ENCODE data around the gene CHRM2.

CHRM2 gene

DNA sequence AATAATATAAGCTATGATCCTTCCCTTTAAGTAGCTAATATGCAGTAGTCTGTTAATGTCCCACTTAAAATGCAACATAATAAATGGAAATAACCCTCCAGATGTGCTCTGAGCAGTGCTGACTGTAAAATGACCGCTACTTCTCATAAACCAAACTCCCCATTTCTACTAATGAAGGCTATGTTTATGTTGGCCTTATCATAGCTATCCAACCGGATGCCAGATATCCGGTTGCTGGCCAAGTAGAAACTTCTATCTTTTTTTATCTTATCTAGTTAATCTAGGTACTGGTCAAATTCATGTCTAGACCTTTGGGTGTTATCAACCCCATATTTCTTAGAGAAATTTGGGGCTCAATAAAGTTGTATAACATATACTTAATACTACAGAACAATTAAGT is 56.6 kb downstream of the CHRM2 start:
- no peaks in the 10 kb centered on the region for H3K4me1 Mint-ChIP-seq (ENCODE audit: low read depth)
- peaks cover 4% of the 10 kb centered on the region for H3K9me3 Mint-ChIP-seq
- no peaks in the 10 kb centered on the region for H3K27me3 Mint-ChIP-seq
- H3K36me3 Mint-ChIP-seq (ENCODE audit: low read depth), result no peaks in the 10 kb centered on the region
- no peak overlapping the region for H3K27ac Mint-ChIP-seq
- no peak overlapping the region for H3K4me3 Mint-ChIP-seq

DNA sequence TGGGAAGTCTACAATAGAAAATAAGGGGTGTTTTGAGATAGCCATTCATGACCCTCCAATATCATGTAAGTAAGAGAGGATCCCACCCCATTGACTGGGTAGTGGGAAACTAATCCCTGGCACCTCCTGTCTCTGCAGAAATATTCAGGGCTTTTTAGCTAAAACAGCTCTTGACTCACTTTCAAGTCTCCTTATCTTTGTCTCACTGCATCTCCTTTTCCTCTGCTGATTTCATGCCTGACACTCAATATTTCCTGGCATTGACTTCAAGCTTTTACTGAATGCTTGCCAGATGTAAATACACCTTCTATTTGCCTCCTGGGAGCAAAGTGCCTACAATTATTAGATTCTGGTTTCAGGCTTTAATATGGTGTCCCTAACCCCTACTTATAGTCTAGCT is 57.1 kb downstream of the CHRM2 start:
- Mint-ChIP-seq H3K4me1 (ENCODE audit: low read depth) (no peaks in the 10 kb centered on the region), H3K27me3 (no peaks in the 10 kb centered on the region), H3K36me3 (ENCODE audit: low read depth) (no peaks in the 10 kb centered on the region), H3K27ac (no peak overlapping the region), H3K9me3 (peaks cover 4% of the 10 kb centered on the region), H3K4me3 (no peak overlapping the region)

DNA sequence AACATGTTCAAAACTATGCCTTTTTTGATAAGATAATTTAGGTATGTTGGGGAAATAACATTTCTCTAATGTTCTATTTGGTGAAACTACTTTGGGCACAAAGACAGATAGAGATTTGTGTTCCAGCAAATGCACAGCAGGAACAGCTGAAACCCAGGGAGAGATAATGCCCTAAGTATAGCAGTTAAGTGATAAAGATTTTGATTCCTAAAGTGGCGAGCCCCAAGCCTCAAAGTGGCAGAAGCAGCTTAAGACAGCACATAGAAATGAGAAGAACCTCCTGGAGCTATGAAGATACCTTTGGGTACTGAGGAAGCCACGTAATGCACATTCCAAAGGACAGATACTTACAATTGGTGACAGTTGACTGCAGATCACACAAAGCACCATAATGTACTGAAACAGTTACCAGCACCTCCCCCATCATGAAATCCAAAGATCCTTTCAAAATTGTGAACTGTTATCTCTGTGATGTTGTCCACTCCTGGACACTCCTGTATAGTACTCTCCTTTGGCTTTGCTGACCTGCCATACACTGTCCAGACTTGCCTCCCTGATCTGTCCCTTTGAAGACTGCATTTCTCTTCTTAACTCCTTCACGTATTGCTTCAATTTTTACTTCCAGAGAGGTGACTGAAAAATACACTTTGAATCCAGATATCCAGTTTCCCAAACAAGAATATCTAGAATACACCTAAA is 62.9 kb downstream of the CHRM2 start:
- Mint-ChIP-seq H3K36me3 (ENCODE audit: low read depth) (no peaks in the 10 kb centered on the region), H3K4me1 (ENCODE audit: low read depth) (no peaks in the 10 kb centered on the region), H3K27me3 (no peaks in the 10 kb centered on the region), H3K27ac (no peak overlapping the region), H3K9me3 (peaks cover 23% of the 10 kb centered on the region), H3K4me3 (no peak overlapping the region)

DNA sequence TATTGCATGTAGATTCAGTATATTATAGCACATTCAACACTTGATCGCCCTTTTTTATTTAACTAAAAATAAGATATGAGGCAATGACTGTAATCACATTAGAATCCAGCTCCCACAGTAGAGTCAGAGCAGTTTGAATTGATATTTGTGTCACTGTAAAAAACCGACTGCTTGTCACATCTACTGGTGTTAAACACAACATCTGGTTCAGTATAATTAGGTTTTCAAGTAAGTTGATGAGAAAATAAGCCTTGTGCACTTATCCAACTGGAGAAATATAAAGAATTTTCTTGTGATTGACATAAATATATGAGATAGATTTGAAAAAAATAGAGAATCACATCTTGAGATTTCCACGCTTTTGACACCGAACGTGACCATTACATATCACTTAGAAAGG is 69.0 kb downstream of the CHRM2 start:
- Mint-ChIP-seq H3K4me1 (ENCODE audit: low read depth) (no peaks in the 10 kb centered on the region), H3K9me3 (peaks cover 21% of the 10 kb centered on the region), H3K27me3 (no peaks in the 10 kb centered on the region), H3K27ac (no peak overlapping the region), H3K4me3 (no peak overlapping the region), H3K36me3 (ENCODE audit: low read depth) (no peaks in the 10 kb centered on the region)

DNA sequence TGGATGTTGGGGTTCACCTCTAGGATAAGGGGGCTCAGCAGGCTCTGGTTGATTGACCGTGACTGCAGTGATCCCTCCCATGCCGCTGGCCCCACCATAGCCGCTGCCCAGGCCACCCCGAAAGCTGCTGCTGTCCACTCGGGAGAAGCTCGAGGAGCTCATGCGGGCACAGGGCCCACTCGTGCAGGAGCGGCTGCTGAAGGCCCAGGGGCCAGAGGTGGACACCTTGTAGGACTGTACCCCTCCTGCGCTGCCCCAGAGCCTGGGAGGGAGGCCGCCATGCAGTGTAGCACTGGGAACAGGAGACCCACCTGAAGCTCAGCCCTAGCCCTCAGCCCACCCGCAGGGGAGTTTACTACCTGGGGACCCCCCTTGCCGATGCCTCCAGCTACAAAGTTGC is 70.0 kb downstream of the CHRM2 start:
- no peak overlapping the region for H3K4me3 Mint-ChIP-seq
- no peak overlapping the region for H3K27ac Mint-ChIP-seq
- H3K36me3 Mint-ChIP-seq (ENCODE audit: low read depth), result no peaks in the 10 kb centered on the region
- no peaks in the 10 kb centered on the region for H3K4me1 Mint-ChIP-seq (ENCODE audit: low read depth)
- H3K27me3 Mint-ChIP-seq, result no peaks in the 10 kb centered on the region
- H3K9me3 Mint-ChIP-seq, result peaks cover 20% of the 10 kb centered on the region

DNA sequence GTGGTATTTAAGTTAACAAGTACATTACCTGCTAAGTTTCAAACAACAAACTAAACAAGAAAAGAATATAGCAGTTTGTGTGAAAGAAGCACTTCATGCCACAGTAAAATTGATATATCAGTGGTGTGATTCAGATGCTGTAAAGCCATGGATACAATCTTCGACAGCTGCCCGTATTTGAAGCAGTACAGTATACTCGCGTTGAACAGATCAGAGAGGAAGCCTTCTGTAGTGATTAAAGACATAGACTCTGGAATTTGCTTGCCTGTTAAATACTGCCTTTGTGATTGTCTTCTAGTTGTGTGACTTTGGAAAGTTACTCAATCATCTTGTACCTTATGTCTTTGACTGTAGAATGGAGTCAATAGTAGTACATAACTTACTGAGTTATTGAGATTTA is 71.7 kb downstream of the CHRM2 start:
- Mint-ChIP-seq H3K4me3 (no peak overlapping the region), H3K27me3 (no peaks in the 10 kb centered on the region), H3K27ac (no peak overlapping the region), H3K4me1 (ENCODE audit: low read depth) (no peaks in the 10 kb centered on the region), H3K9me3 (peaks cover 11% of the 10 kb centered on the region), H3K36me3 (ENCODE audit: low read depth) (no peaks in the 10 kb centered on the region)

DNA sequence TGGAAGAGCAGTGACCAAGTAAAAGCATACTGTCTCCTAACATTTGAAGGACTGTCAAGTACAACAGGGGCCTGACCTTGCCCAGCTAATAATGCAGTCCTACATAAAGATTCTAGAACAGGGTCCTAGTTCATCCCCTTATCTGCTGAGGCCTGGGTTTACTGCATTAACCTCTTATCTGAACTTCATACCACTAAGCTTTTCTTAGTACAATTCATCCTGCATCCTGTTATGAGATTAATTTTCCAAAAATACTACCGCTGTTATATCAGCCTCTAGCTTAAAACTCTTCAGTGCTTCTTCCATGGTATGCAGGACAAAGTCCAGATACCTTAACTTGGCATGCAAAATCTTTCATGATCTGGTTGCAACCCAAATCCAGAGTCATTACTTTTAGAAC is 72.5 kb downstream of the CHRM2 start:
- H3K9me3 Mint-ChIP-seq, result peaks cover 11% of the 10 kb centered on the region
- H3K36me3 Mint-ChIP-seq (ENCODE audit: low read depth), result no peaks in the 10 kb centered on the region
- H3K27ac Mint-ChIP-seq, result no peak overlapping the region
- H3K27me3 Mint-ChIP-seq, result no peaks in the 10 kb centered on the region
- no peaks in the 10 kb centered on the region for H3K4me1 Mint-ChIP-seq (ENCODE audit: low read depth)
- no peak overlapping the region for H3K4me3 Mint-ChIP-seq

DNA sequence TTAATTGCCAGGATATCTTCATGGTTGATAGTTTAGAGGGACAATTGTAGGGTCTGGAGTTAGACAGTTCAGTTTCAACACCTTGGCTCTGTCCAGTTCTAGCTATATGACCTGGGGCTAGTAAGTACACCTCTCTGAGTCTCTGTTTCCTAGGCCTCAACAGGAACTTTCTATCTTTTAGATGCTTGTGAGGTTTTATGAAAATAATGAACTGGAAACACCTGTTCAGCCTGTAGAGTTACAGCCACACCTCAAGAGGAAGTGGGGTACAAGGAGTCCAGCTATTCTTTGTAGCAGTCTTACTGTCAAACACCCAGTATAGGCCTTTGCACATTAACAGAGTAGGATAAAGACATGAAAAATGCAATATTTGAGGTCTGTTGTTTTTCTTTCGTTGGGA is 73.4 kb downstream of the CHRM2 start:
- Mint-ChIP-seq H3K4me1 (ENCODE audit: low read depth) (no peaks in the 10 kb centered on the region), H3K9me3 (peaks cover 11% of the 10 kb centered on the region), H3K27me3 (no peaks in the 10 kb centered on the region), H3K36me3 (ENCODE audit: low read depth) (no peaks in the 10 kb centered on the region), H3K4me3 (no peak overlapping the region), H3K27ac (no peak overlapping the region)

DNA sequence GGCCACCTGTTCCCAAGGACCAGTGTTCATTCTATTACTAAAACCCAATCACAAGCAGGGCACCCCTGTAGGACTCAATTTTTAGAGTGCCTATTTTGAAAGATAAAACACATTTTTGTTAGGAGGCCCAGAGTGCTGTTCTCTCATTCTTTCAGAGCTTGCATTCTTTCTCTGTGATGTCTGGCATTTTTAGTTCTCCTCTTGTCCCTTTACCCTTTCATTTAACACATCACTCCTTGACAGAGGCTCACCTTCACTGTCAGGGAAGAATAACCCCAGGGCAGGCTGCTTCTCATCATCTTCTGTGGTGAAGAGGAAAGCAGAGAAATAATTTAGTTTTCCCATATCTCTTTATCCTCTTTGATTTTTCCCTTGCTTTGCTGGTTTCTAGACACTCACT is 73.9 kb downstream of the CHRM2 start:
- no peaks in the 10 kb centered on the region for H3K27me3 Mint-ChIP-seq
- no peaks in the 10 kb centered on the region for H3K4me1 Mint-ChIP-seq (ENCODE audit: low read depth)
- H3K9me3 Mint-ChIP-seq, result peaks cover 11% of the 10 kb centered on the region
- H3K36me3 Mint-ChIP-seq (ENCODE audit: low read depth), result no peaks in the 10 kb centered on the region
- H3K27ac Mint-ChIP-seq, result no peak overlapping the region
- no peak overlapping the region for H3K4me3 Mint-ChIP-seq

DNA sequence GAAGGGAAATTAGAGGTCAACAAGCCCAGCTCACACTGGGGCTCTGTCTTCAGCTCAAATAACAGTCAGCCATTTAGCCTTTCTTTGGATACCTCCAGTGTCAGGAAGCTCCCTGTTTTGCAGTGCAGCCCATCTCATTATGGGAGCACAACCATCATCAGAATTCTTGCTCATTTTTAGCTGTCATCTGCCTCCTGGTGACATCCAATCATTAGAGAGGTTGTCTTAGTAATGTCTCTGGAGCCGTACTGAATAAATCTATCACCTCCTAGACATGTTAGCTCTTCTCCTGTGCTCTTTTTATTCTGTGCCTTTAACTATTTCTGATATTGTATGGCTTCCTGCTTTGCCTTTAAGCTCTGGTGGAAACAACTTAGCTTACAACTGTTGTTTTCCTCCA is 74.5 kb downstream of the CHRM2 start:
- Mint-ChIP-seq H3K4me1 (ENCODE audit: low read depth) (no peaks in the 10 kb centered on the region), H3K36me3 (ENCODE audit: low read depth) (no peaks in the 10 kb centered on the region), H3K27ac (no peak overlapping the region), H3K27me3 (no peaks in the 10 kb centered on the region), H3K9me3 (peaks cover 7% of the 10 kb centered on the region), H3K4me3 (no peak overlapping the region)

DNA sequence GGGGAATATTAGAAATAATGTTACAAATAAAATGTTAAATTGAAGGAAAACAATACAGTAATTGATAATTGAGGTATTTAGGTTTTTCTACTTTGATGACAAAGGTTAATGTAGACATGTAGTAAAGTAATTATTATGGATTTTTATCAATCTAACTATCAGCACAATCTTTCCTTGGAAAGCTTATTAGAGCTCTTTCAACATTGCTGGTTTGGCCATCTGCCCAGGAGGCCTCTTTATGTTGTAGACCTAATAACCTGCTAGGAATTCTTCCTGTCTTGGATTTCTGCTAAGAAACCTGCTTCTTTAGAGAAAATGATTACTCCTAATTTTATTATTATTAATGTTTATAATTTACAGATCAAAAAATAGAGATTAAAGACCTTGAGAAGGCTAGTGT is 78.9 kb downstream of the CHRM2 start:
- Mint-ChIP-seq H3K27ac (no peak overlapping the region), H3K27me3 (no peaks in the 10 kb centered on the region), H3K4me1 (ENCODE audit: low read depth) (no peaks in the 10 kb centered on the region), H3K4me3 (no peak overlapping the region), H3K36me3 (ENCODE audit: low read depth) (no peaks in the 10 kb centered on the region), H3K9me3 (peaks cover 3% of the 10 kb centered on the region)

DNA sequence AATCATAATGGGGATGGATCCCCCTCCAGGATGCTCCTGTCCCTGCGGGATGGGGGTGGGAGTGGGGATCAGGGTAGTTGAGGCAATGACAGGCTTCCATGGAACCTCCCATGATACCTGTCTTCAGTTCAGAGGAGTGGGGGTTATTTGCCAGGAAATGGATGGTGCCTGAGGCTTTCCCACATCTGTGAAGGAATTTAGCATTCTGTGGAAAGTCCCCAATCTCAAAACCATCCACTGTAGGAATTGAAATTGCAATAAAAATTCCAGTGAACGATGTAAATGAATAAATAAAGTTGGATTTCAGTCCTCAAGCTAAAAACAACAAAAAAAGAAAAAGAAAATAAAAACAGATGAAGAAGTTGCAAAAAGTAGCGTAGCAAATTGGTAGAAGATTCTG is 81.9 kb downstream of the CHRM2 start:
- no peak overlapping the region for H3K4me3 Mint-ChIP-seq

DNA sequence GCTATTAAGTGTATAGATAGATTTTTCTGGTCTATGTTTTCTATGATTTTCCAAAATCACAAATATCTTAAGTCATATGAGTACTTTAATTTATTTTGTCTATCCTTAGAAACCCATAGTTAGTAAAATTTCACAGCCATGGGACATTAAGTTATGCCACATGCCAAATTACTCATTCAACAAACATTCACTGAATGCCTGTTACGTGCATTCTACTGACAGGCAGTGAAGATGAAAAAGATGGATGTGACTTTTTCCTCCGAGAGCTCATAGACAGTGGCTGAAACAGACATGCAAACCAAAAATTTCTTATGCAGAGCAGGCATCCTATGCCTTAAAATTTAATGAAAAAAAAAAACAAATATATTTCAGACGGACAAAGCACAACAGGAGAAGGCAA is 84.9 kb downstream of the CHRM2 start:
- Mint-ChIP-seq H3K4me1 (ENCODE audit: low read depth) (no peaks in the 10 kb centered on the region), H3K27me3 (no peaks in the 10 kb centered on the region), H3K4me3 (no peak overlapping the region), H3K9me3 (peaks cover 5% of the 10 kb centered on the region), H3K36me3 (ENCODE audit: low read depth) (no peaks in the 10 kb centered on the region), H3K27ac (no peak overlapping the region)

More for the DNA sequence above, 81.9 kb downstream of the CHRM2 start:
- peaks cover 5% of the 10 kb centered on the region for H3K9me3 Mint-ChIP-seq
- no peaks in the 10 kb centered on the region for H3K27me3 Mint-ChIP-seq
- no peak overlapping the region for H3K27ac Mint-ChIP-seq
- no peaks in the 10 kb centered on the region for H3K36me3 Mint-ChIP-seq (ENCODE audit: low read depth)
- no peaks in the 10 kb centered on the region for H3K4me1 Mint-ChIP-seq (ENCODE audit: low read depth)

DNA sequence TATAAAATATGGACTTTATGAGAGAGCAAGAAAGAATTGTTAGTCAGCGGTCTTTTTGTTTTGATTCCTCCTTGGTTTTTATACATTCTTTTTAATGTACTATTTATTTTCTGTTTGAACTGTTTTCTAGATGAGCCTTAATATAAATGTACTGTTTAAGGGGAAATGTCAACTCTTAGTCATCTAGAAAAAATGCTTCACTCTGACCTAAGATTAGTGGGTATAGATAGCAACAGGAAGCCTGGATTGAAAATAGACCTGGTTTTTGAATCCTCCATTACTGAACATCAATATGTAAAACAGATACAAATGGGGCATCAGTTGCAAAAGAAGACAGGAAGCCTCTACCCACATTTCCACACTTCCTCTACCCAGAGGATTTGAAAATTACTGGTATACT is 87.8 kb downstream of the CHRM2 start:
- Mint-ChIP-seq H3K27me3 (no peaks in the 10 kb centered on the region), H3K4me1 (ENCODE audit: low read depth) (no peaks in the 10 kb centered on the region), H3K27ac (no peak overlapping the region), H3K4me3 (no peak overlapping the region), H3K36me3 (ENCODE audit: low read depth) (no peaks in the 10 kb centered on the region), H3K9me3 (peaks cover 15% of the 10 kb centered on the region)

DNA sequence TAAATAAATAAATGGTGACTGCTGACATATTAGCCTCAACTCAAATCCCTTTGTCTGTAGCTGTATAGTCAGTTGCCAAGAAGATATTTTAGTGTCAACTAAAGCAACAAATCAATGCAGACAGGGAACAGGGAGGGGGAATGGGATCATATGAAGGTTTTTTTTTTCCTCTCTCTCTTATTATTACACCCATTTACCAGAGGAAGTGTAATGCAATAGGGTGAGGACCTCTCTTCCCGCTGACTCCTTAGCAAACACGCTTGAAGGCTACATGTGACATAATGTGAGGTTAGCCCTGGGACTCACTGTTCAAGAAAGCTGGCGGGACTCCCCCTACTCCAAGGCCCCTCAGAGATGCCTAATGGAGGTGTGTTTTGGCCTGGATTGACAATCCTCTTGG is 88.2 kb downstream of the CHRM2 start:
- Mint-ChIP-seq H3K27me3 (no peaks in the 10 kb centered on the region), H3K36me3 (ENCODE audit: low read depth) (no peaks in the 10 kb centered on the region), H3K27ac (no peak overlapping the region), H3K9me3 (peaks cover 15% of the 10 kb centered on the region), H3K4me3 (no peak overlapping the region), H3K4me1 (ENCODE audit: low read depth) (no peaks in the 10 kb centered on the region)

DNA sequence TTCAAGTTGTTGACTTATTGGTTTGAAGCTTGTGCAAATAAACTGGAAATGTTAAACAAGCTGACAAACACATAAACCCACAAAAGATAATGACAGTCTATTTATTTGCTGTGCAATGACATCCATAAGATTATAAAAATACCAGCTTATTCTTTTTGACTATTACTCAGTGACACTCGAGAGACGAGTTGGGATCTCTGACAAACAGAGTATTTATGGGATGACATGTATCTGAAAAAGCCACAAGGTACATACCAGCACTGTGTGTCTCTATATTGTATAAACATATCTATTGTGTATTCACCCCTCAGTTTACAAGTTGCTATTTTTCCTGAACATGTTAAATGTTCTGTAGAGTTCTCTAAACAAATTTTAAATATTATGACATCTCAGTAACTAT is 88.9 kb downstream of the CHRM2 start:
- Mint-ChIP-seq H3K36me3 (ENCODE audit: low read depth) (no peaks in the 10 kb centered on the region), H3K4me3 (no peak overlapping the region), H3K27me3 (no peaks in the 10 kb centered on the region), H3K27ac (no peak overlapping the region), H3K4me1 (ENCODE audit: low read depth) (no peaks in the 10 kb centered on the region), H3K9me3 (peaks cover 15% of the 10 kb centered on the region)
